Panc1 (cell line): ENCODE measurements around the gene FIZ1. TPM values are rescaled to one million over a fixed set of nuclear protein-coding genes. Genes with fewer than 3 reads are reported as not detected.
A peak's percentile ranks its signal among the peaks of the same experiment; 100 is the strongest.

Experiments used
- ATAC-seq: fragments of 200-7000 bp; cut with Tn5 transposase; 2 replicates; pipeline ENCODE4 v1.9.1; 2020; ENCODE audit warnings: mild to moderate bottlenecking, moderate library complexity
- BruUV-seq: library from RNA; stranded (reverse); fragments of 400-500 nt; replicated peaks from 2 replicates; lab custom pipeline; 2021; lab: Mats Ljungman, UMichigan
- CTCF ChIA-PET: fragments of 300-600 bp; sonication (Branson Sonifier 250); formaldehyde crosslinking; loops from one replicate; lab custom pipeline; 2022; ENCODE audit warnings: antibody characterized with exemption; lab: Charles Lee
- POLR2A ChIA-PET: fragments of 300-600 bp; sonication (Branson Sonifier 250); formaldehyde crosslinking; loops from one replicate; lab custom pipeline; 2022; ENCODE audit warnings: antibody characterized with exemption; lab: Charles Lee
- DNase-seq: peaks from one replicate; pipeline ENCODE4 v3.0.0-alpha.2; 2010; ENCODE audit warnings: low read depth, low spot score
- H3K27ac ChIP-seq: 2 replicates; pipeline ENCODE4 v1.5.1; 2011; ENCODE audit warnings: mild to moderate bottlenecking, low read length, inconsistent platforms
- H3K27me3 ChIP-seq: fragments of 200-500 bp; sonication (Bioruptor generic); 2 replicates; pipeline ENCODE4 v1.6.0; 2014; ENCODE audit warnings: low read length, inconsistent platforms; ENCODE audit not compliant: control insufficient read depth, insufficient read depth
- H3K36me3 ChIP-seq: fragments of 200-500 bp; sonication (Bioruptor generic); 2 replicates; pipeline ENCODE4 v1.5.1; 2014; ENCODE audit warnings: inconsistent platforms, mild to moderate bottlenecking, low read length, moderate library complexity; ENCODE audit not compliant: control insufficient read depth, insufficient read depth
- H3K4me1 ChIP-seq: 2 replicates; pipeline ENCODE4 v1.5.1; 2011; ENCODE audit warnings: inconsistent platforms, mild to moderate bottlenecking, low read length, moderate library complexity; ENCODE audit not compliant: control insufficient read depth, insufficient read depth
- H3K4me3 ChIP-seq, 2 experiments: 2 replicates each; pipeline ENCODE4 v1.5.1; 2011 to 2012; ENCODE audit warnings: low read depth in 2 of 2, low read length in 2 of 2, mild to moderate bottlenecking in 2 of 2, inconsistent platforms in 1 of 2, moderate library complexity in 1 of 2
- H3K9me3 ChIP-seq: fragments of 200-500 bp; sonication (Bioruptor generic); 2 replicates; pipeline ENCODE4 v1.5.1; 2014; ENCODE audit warnings: low read depth, mild to moderate bottlenecking, inconsistent platforms, low read length, moderate library complexity; ENCODE audit not compliant: control insufficient read depth, insufficient read depth
- CTCF ChIP-seq: fragments of 450-650 bp; IDR thresholded peaks from 2 replicates; pipeline ENCODE4 v1.5.1; 2017; ENCODE audit warnings: mild to moderate bottlenecking
- POLR2AphosphoS5 ChIP-seq: IDR thresholded peaks from 2 replicates; pipeline ENCODE4 v1.6.1; 2012; ENCODE audit warnings: mild to moderate bottlenecking, low read depth, low read length, moderate library complexity
- SIN3A ChIP-seq: IDR thresholded peaks from 2 replicates; pipeline ENCODE4 v1.6.1; 2012; ENCODE audit warnings: low read depth, mild to moderate bottlenecking, low read length, moderate library complexity, borderline replicate concordance; ENCODE audit not compliant: insufficient read depth
- TCF7L2 ChIP-seq: IDR thresholded peaks from 2 replicates; pipeline ENCODE4 v1.6.1; 2011; ENCODE audit warnings: mild to moderate bottlenecking, low read depth, low read length, inconsistent platforms
- in situ Hi-C: cut with HindIII; loops from 2 replicates; pipeline ENCODE4 v1.10.0; 2016; ENCODE audit warnings: low sequenced_read_pairs, low pct_unique_long_range_greater_than_20kb
- intact Hi-C: fragments of 100-400 bp; cut with micrococcal nuclease; formaldehyde crosslinking; loops from one replicate; pipeline ENCODE4 v1.10.0; 2022; ENCODE audit not compliant: unreplicated experiment
- total RNA-seq: library from RNA; stranded (reverse); gene quantifications from one replicate; pipeline ENCODE4 v1.2.1, GENCODE V29; 2021; ENCODE audit not compliant: unreplicated experiment
- TF ChIP-seq, protein P1 (sequence below), 2 experiments: IDR thresholded peaks; 2 replicates each; pipeline ENCODE4 v1.6.1; 2011 to 2012; ENCODE audit warnings: low read depth in 2 of 2, control low read depth in 1 of 2, low read length in 1 of 2, mild to moderate bottlenecking in 1 of 2, moderate library complexity in 1 of 2; ENCODE audit not compliant: insufficient read depth in 1 of 2

The FIZ1 gene
- total RNA-seq, 1 experiment from 2014 or later = 28.5 TPM

GRCh38 chr19:55549500-55550320 lies 49.6 kb downstream of the FIZ1 start:
- ChIA-PET POLR2A (interaction anchor here (0.7 to 0.9 kb wide), 2 partner anchors 11 to 49 kb away, joined by 3 to 12 read pairs; partner anchors contain the start of gene FIZ1), CTCF (no interaction called here)
- peak overlapping the region; percentile 37 to 48 for H3K4me3 ChIP-seq
- H3K9me3 ChIP-seq = no peaks in the 10 kb centered on the region
- H3K4me1 ChIP-seq = peaks cover 62% of the 10 kb centered on the region
- H3K36me3 ChIP-seq = no peaks in the 10 kb centered on the region
- DNase-seq (peak; percentile 87), ATAC-seq (peak; percentile 69)
- in situ Hi-C loops = no loop called here
- no TSS peak for BruUV-seq
- no peaks in the 10 kb centered on the region for H3K27me3 ChIP-seq
- intact Hi-C loops = loop anchor here (5.0 kb wide), 1 partner anchor 33 kb away; the partner anchor contains the start of gene ZNF579
- H3K27ac ChIP-seq = peak overlapping the region; percentile 94
- TF ChIP-seq, protein P1, sequence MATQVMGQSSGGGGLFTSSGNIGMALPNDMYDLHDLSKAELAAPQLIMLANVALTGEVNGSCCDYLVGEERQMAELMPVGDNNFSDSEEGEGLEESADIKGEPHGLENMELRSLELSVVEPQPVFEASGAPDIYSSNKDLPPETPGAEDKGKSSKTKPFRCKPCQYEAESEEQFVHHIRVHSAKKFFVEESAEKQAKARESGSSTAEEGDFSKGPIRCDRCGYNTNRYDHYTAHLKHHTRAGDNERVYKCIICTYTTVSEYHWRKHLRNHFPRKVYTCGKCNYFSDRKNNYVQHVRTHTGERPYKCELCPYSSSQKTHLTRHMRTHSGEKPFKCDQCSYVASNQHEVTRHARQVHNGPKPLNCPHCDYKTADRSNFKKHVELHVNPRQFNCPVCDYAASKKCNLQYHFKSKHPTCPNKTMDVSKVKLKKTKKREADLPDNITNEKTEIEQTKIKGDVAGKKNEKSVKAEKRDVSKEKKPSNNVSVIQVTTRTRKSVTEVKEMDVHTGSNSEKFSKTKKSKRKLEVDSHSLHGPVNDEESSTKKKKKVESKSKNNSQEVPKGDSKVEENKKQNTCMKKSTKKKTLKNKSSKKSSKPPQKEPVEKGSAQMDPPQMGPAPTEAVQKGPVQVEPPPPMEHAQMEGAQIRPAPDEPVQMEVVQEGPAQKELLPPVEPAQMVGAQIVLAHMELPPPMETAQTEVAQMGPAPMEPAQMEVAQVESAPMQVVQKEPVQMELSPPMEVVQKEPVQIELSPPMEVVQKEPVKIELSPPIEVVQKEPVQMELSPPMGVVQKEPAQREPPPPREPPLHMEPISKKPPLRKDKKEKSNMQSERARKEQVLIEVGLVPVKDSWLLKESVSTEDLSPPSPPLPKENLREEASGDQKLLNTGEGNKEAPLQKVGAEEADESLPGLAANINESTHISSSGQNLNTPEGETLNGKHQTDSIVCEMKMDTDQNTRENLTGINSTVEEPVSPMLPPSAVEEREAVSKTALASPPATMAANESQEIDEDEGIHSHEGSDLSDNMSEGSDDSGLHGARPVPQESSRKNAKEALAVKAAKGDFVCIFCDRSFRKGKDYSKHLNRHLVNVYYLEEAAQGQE (IDR thresholded peaks at IDR 0.05; ENCODE audit: insufficient read depth in 1 of 2, low read depth in 2 of 2, low read length in 1 of 2) = 0 out of 4 replicates have a peak, but pooled peaks of 1 of the 2 experiments have one; percentile 46
- TF ChIP-seq CTCF (no peak), SIN3A (0 out of 2 replicates have a peak, but pooled peaks have one; percentile 47), TCF7L2 (0 out of 2 replicates have a peak, but pooled peaks have one; percentile 31), POLR2AphosphoS5 (peak; percentile 67; the same call in 1 of the 2 replicates)

DNA sequence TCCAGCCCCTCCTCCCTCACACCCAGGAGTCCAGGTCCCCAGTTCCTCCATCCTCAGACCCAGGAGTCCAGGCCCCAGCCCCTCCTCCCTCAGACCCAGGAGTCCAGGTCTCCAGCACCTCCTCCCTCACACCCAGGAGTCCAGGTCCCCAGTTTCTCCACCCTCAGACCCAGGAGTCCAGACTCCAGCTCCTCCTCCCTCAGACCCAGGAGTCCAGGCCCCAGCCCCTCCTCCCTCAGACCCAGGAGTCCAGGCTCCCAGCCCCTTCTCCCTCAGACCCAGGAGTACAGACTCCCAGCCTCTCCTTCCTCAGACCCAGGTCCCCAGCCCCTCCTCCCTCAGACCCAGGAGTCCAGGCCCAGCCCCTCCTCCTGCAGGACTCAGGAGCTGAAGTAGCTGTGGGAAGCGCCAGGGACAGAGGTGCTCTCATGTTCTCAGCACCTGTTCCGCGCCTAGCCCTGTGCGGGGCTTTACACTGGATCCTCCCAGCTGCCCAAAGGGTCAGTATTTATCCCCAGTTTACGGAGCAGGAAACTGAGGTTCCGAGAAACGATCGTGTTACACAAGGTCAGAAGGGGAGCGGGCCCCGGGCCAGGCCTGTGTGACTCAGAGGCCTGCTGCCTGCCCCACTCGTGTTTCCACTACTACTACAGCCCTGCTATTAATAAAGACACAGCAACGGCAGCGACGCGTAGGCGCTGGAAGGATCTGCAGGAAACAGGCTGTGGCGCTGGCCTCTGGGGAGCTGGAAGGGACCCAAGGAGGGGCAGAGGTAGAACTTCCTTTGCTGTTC lies 52.3 kb downstream of the FIZ1 start:
- in situ Hi-C loops (no loop called here), intact Hi-C loops (loop anchor here (5.0 kb wide), 1 partner anchor 35 kb away; the partner anchor contains the start of gene ZNF579)
- Histone ChIP-seq H3K9me3 (no peaks in the 10 kb centered on the region), H3K27me3 (no peaks in the 10 kb centered on the region), H3K27ac (peak overlapping the region; percentile 94), H3K4me3 (peak overlapping the region; percentile 6 to 43), H3K4me1 (peaks cover 56% of the 10 kb centered on the region), H3K36me3 (no peaks in the 10 kb centered on the region)
- ChIA-PET POLR2A (interaction anchor here (0.7 kb wide), 1 partner anchor 90 kb away, joined by 4 read pairs; no protein-coding TSS in a partner anchor), CTCF (no interaction called here)
- TF ChIP-seq CTCF (no peak), SIN3A (no peak), POLR2AphosphoS5 (no peak), TCF7L2 (no peak)
- TF ChIP-seq, protein P1 (IDR thresholded peaks at IDR 0.05; ENCODE audit: insufficient read depth in 1 of 2, low read depth in 2 of 2, low read length in 1 of 2) = no peak
- DNase-seq = peak; percentile 53
- no TSS peak for BruUV-seq
- peak; percentile 64 for ATAC-seq
